HTR-8/SVneo (cell line): ENCODE results near the gene STAC3.
A peak's percentile ranks its signal among the peaks of the same experiment; 100 is the strongest.

Experiments
- DNase-seq: peaks from one replicate; pipeline ENCODE4 v3.0.0; 2011; ENCODE audit warnings: low spot score, mixed read lengths; ENCODE audit not compliant: insufficient read length
- FAIRE-seq: peaks from 2 replicates; lab custom pipeline; 2011; peaks lifted over from hg19 to GRCh38; lab: Jason Lieb, UNC

STAC3 gene

DNA sequence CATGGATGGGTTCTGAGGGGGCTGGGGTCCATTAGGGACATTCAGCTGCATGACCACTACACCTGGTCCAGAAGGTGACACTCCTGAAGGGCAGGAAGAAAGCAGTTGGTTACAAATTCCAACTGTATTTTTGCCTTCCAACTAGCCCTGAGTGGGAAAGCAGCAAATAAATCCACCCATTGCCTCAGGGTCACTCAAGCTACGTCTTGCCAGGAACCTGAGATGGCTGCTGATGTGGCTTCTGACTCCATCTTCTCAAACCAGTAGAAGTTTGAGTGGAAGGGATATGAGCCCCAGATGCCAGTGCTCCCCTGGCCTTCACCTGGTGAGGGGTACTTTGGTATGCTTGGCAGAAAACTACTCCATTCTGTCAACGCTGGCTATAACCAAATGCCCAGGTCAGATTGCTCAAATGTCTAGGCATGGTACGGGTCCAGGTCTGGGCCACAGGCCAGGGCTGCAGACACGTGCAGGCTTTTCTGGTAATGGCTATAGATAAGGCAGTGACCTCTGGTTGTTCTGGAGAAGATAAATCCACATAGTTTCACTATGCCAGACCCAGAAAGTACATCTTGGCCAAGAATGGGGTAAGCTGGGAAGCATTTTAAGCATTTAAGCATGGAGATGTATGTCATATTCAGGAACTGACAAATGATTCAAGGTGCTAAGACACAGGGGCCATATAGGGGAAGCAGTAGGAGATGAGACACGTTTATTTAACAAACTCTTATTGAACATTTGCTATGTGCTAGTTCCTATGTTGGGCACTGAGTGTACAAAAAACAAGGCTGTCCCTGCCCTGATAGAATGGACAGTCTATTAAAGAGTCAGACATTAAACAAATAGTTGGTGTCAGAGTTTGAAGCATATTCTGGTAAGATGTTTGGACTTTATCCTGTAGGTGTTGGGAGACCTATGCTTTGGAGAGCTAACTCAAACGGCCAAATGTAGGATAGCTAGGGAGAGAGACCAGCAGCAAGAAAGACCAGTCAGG, 8.3 kb upstream of the STAC3 start:
- no peak for FAIRE-seq
- no peak for DNase-seq

DNA sequence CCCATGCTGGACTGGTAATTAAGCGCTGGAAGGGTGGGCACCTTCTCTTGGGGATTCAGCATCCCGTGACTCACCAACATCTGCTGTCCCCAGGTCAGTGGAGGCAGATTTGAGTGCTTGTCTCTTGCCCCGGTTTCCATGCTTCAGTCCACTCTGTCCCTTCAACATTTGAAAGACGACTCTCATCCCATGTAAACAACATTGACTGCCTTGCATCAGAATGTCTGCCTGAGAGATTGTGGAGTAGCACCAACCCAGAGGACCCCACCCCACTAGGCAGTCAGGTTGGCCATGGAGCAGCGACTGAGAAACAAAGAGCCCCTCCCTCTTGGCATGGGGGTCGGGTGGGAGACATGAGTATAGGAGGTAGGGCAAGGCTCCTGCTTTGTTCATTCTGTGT, 4.9 kb upstream of the STAC3 start:
- no peak for DNase-seq
- no peak for FAIRE-seq

DNA sequence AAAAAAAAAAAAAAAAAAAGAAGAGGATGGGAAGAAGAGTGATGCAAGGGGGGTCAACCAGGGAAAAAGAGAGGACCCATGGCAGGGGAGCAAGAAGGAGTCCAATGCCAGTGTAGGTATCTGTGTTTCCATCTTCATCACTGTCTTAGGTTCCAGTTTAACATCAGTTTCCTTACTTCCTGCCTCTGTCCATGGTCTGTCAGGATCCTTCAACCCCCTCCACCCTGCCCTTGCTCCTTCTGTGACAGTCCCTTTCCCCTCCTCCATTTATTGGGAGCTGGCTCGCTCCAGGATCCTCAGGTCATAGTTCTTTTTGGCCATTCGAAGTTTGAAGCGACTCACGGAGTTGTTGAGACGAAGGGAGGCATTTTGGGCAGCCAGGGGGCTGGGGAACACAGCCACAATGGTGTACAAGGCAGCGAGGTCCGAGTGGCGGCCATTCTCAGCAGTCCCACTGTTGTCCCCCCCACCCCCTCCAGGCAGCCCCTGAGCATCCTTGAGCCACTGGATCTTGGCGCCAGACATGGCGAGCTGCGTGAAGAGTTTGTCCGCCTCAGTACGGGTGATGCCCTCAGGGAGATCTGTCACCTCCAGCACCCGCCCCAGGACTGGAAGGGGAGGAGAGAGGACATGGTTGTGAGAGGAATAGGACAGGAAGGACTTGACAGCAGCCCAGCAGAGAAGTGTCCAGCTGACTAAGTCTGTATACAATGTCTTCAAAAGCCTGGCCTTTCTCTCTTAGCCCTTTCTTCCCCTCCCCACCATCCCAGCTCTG, 3.7 kb upstream of the STAC3 start:
- DNase-seq (no peak), FAIRE-seq (no peak)

GRCh38 chr12:57250541-57250940, 446 bp downstream of the STAC3 start:
- no peak for FAIRE-seq

GRCh38 chr12:57248934-57249742, 1.8 kb downstream of the STAC3 start:
- DNase-seq (no peak), FAIRE-seq (no peak)

More at GRCh38 chr12:57250541-57250940, 446 bp downstream of the STAC3 start:
- DNase-seq = no peak

- no peak for DNase-seq
- FAIRE-seq = no peak
Observed at GRCh38 chr12:57247041-57247440, 3.9 kb downstream of the STAC3 start.

GRCh38 chr12:57244312-57244696, 6.7 kb downstream of the STAC3 start:
- DNase-seq (no peak), FAIRE-seq (no peak)

DNA sequence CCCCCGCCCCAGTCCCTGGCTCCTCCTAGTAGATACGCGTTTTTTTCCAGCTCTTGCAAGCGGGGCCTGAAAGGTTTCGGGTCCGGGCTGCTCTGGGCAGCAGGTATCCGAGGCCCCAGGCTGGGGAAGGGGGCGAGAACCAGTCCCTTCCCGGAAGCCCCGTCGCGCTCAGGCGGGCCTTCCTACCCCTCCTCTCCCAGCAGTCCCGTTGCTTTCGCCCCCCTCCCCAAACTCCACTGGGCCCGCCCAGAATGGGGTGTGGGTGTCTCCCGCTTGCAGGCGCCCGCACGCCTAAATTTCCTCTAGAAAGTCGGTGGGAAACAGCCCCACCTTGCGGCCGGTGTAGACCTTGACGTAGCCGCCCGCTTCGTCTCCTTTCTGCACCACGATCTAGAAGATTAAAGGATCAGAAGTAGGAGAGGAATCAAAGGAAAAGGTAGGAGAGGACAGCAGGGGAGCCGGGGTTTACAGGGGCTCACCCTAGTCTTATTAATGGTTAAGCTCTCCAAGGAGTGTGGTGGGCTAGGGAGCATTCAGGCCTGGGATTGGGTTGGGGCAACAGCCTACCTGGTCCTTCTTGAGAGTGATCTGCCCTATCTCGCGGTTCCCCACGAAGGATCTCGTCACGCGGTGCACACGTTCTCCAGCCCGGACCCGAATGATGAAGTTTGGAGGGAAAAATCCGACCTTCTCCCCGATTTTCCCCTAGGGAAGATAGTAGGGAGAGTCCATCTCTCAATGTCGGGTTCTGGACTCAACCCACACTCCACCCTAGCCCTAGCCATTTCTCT, 7.3 kb downstream of the STAC3 start:
- DNase-seq (peak; percentile 82), FAIRE-seq (no peak)

DNA sequence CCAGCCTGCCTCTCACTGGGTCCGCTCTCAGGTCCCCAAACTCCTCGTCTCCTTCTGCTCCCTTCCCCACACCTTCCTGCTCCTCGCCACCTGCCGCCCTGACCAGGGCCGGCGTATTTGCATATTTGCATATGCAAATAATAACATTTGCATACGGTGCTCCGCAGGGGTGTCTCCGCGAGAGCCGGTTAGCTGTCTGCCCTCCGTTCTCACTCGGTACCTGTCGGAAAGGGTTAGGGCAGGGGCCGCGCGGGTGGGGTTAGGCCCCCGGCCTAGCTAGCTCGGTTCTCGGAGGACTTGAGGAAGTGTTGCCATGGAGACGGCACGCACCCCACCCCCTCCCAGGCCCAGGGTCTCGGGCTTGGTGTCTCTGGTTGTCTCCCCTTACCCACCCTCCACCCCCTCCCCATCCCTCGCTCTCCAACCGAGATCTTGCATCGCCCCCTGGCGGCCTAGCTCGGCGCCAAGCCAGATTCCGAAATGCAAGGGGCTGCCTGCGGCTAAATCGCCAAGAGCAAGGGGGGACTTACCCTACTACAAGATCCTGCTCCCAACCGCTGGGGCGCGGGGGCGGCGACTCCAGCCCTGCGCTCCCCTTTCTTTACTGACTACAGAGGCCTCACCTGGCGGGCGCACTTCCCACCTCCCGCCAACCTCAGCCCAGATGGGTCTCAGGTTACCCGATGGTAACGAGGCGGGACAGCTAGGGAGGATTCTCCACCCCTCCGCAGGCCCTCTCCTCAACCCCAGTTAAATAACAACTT, 8.1 kb downstream of the STAC3 start:
- DNase-seq (peak; percentile 66), FAIRE-seq (no peak)

- no peak for DNase-seq
- no peak for FAIRE-seq
Observed at GRCh38 chr12:57242329-57242690, 8.7 kb downstream of the STAC3 start.

GRCh38 chr12:57241402-57242310, 9.3 kb downstream of the STAC3 start:
- FAIRE-seq (no peak), DNase-seq (no peak)

DNA sequence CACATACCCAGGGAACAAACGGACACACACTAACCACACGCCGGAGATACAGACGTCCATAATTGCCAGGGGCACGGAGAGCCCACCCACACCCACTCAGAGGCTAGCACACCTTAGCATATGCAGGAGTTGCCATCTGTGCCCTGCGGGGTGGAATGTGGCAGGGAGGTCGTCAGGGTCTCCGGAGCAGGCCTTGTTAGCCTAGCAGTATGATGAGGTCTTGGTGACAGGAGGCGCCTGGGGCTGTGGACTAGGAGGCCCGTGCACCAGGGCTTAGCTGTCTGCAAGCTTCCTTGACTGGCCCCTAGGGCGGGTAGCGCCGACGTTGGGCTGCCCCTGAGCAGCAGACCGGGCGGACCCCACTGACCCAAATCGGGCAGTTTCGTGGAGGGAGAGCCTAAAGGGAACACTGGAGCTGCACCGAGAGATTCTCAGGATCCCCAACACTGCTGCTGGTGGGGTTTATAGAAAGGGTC, 10.0 kb downstream of the STAC3 start:
- FAIRE-seq = no peak
- DNase-seq = no peak

GRCh38 chr12:57240066-57240921, 10.7 kb downstream of the STAC3 start:
- FAIRE-seq (peak; percentile 69), DNase-seq (peak; percentile 40)

DNA sequence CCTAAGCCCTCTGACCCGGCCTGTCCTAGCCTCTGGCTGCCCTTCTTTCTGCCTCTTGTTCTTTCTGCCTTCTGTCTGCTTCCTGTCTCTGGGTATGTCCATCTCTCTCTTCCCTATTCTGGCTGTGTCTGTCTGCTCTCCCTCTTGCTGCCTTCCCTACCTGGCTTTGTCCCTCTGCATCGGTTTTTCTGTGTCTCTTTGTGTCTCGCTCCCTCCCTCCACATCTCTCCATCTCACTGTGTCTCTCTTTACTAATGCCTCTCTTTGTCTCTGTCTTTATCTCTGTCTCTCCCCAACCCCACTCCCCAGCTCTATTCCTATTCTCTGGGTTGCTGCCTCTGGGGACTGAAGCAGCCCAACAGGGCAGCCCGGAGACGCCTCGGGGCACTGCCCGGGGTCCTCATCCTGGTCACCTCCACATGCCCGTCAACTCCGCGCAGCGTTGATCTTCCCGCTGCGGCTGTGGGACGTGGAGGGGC, 11.4 kb downstream of the STAC3 start:
- DNase-seq (no peak), FAIRE-seq (no peak)

GRCh38 chr12:57238854-57239554, 12.0 kb downstream of the STAC3 start:
- peak; percentile 87 for DNase-seq
- FAIRE-seq = peak; percentile 65
